ENCODE results near the gene TRAK2. TPM values are rescaled to one million over a fixed set of nuclear protein-coding genes. Genes with fewer than 3 reads are reported as not detected.

The TRAK2 gene
- total and polyA plus RNA-seq, 9 of the 15 experiments (the other 6 are each of a cell fraction or from before 2014, with no cell fraction given) = 3.4 to 10.4 (median 7.3) TPM

- Histone ChIP-seq H2AFZ (ENCODE audit: low read depth, low read length) (no peak overlapping the region), H3K27me3 (ENCODE audit: control insufficient read depth in 2 of 2, insufficient read depth in 2 of 2, low read length in 2 of 2) (no peaks in the 10 kb centered on the region), H3K9ac (ENCODE audit: insufficient read depth in 1 of 2, low read depth in 2 of 2, low read length in 2 of 2) (no peak overlapping the region), H3K4me2 (ENCODE audit: insufficient read depth, low read length) (no peak overlapping the region; the same call in 1 of the 2 replicates), H4K20me1 (replicated peaks; ENCODE audit: control insufficient read depth, insufficient read depth, low read length) (no peaks in the 10 kb centered on the region), H3K79me2 (ENCODE audit: control insufficient read depth, insufficient read depth, low read length) (peaks cover 20% of the 10 kb centered on the region), H3K4me1 (replicated peaks in 1 of 2; ENCODE audit: control insufficient read depth in 2 of 2, insufficient read depth in 2 of 2, low read length in 2 of 2) (peaks cover 5 to 20% of the 10 kb centered on the region in 2 experiments; a peak in 4 of 5 replicates), H3K4me3 (no peak overlapping the region), H3K27ac (ENCODE audit: extremely low read depth, low read depth, low read length) (no peak overlapping the region), H3K9me1 (ENCODE audit: control insufficient read depth, insufficient read depth, low read length) (no peaks in the 10 kb centered on the region), H3K9me3 (replicated peaks; ENCODE audit: control insufficient read depth, insufficient read depth, low read depth, low read length) (no peaks in the 10 kb centered on the region), H3K36me3 (ENCODE audit: control insufficient read depth, insufficient read depth, low read length) (no peaks in the 10 kb centered on the region; the same call in 2 of the 3 replicates)
- BruUV-seq (replicated peaks) = no TSS peak
- DNase-seq (ENCODE audit: extremely low read depth in 1 of 4, low spot score in 3 of 4) (peak; percentile 69 to 87 (median 76)), FAIRE-seq (peak; percentile 96), ATAC-seq (peak; percentile 93)
- intact Hi-C loops (cut with micrococcal nuclease) (no loop called here), in situ Hi-C loops (cut with MboI) (no loop called here)
- ChIA-PET POLR2A (interaction anchor here (0.6 to 2.5 kb wide), 6 partner anchors 9 to 317 kb away, joined by 3 to 17 read pairs (median 4); partner anchors contain the start of genes STRADB and TRAK2), CTCF (ENCODE audit: low intra/inter-chr PET ratio) (no interaction called here)
- 0% methylated on average over 1 of the region's 1 CpG for WGBS (ENCODE audit: insufficient coverage, low coverage, missing lambda C conversion rate)
- TF ChIP-seq THRAP3 (IDR thresholded peaks at IDR 0.05; ENCODE audit: borderline replicate concordance) (no peak), TSC22D4 (tag; IDR thresholded peaks at IDR 0.05) (no peak), CTCFL (IDR thresholded peaks at IDR 0.05; ENCODE audit: borderline replicate concordance, insufficient read depth, low read depth, low read length, poor library complexity, severe bottlenecking) (no peak), NFXL1 (CRISPR knock-in tag; IDR thresholded peaks at IDR 0.05) (no peak), BMI1 (IDR thresholded peaks at IDR 0.05; ENCODE audit: low read length) (no peak), PHF8 (IDR thresholded peaks at IDR 0.05; ENCODE audit: borderline replicate concordance, low read length) (no peak), TRIM25 (IDR thresholded peaks at IDR 0.05; ENCODE audit: borderline replicate concordance) (no peak), CEBPG (CRISPR knock-in tag; IDR thresholded peaks at IDR 0.05) (no peak), CEBPG (tag; conservative IDR thresholded peaks at IDR 0.05 in 1 of 2, IDR thresholded peaks at IDR 0.05 in 1 of 2) (no peak), BDP1 (IDR thresholded peaks at IDR 0.05; ENCODE audit: insufficient read depth, insufficient read length) (no peak), GTF3C2 (IDR thresholded peaks at IDR 0.05; ENCODE audit: borderline replicate concordance, extremely low read depth, insufficient read length) (no peak)
- TF ChIP-seq, protein P1, sequence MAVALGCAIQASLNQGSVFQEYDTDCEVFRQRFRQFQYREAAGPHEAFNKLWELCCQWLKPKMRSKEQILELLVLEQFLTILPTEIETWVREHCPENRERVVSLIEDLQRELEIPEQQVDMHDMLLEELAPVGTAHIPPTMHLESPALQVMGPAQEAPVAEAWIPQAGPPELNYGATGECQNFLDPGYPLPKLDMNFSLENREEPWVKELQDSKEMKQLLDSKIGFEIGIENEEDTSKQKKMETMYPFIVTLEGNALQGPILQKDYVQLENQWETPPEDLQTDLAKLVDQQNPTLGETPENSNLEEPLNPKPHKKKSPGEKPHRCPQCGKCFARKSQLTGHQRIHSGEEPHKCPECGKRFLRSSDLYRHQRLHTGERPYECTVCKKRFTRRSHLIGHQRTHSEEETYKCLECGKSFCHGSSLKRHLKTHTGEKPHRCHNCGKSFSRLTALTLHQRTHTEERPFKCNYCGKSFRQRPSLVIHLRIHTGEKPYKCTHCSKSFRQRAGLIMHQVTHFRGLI (CRISPR knock-in tag; IDR thresholded peaks at IDR 0.05) = no peak
Observed at GRCh38 chr2:201440182-201440581, 11.1 kb downstream of the TRAK2 start.

Measured in K562 (cell line).